IMR-90 (cell line): ENCODE data around the gene SATL1.

ENCODE experiments used
- BHLHE40 ChIP-seq: fragments of 150-350 bp; IDR thresholded peaks from 2 replicates; pipeline ENCODE4 v1.6.1; 2016; ENCODE audit warnings: mild to moderate bottlenecking, low read depth, low read length
- CEBPB ChIP-seq: IDR thresholded peaks from 2 replicates; pipeline ENCODE4 v1.6.1; 2012; ENCODE audit warnings: low read depth, low read length, improper control_type of control experiment
- CHD1 ChIP-seq: IDR thresholded peaks from 2 replicates; pipeline ENCODE4 v1.6.1; 2012; ENCODE audit warnings: low read depth, low read length, improper control_type of control experiment
- FOS ChIP-seq: fragments of 150-350 bp; IDR thresholded peaks from 2 replicates; pipeline ENCODE4 v1.6.1; 2016; ENCODE audit warnings: low read depth, low read length
- MAFK ChIP-seq: IDR thresholded peaks from 2 replicates; pipeline ENCODE4 v1.6.1; 2012; ENCODE audit warnings: low read depth, low read length, improper control_type of control experiment
- MXI1 ChIP-seq: IDR thresholded peaks from 2 replicates; pipeline ENCODE4 v1.6.1; 2012; ENCODE audit warnings: low read depth, mild to moderate bottlenecking, low read length, moderate library complexity, borderline replicate concordance
- POLR2A ChIP-seq: IDR thresholded peaks from 2 replicates; pipeline ENCODE4 v1.6.1; 2012; ENCODE audit warnings: mild to moderate bottlenecking, low read depth, low read length
- RAD21 ChIP-seq: IDR thresholded peaks from 2 replicates; pipeline ENCODE4 v1.6.1; 2012; ENCODE audit warnings: low read length, improper control_type of control experiment
- RCOR1 ChIP-seq: IDR thresholded peaks from 2 replicates; pipeline ENCODE4 v1.6.1; 2012; ENCODE audit warnings: mild to moderate bottlenecking, low read length, improper control_type of control experiment; ENCODE audit not compliant: insufficient replicate concordance
- RFX5 ChIP-seq: IDR thresholded peaks from 2 replicates; pipeline ENCODE4 v1.8.0; 2012; ENCODE audit warnings: low read depth, mild to moderate bottlenecking, low read length, moderate library complexity
- SMC3 ChIP-seq: fragments of 150-350 bp; IDR thresholded peaks from 2 replicates; pipeline ENCODE4 v1.6.1; 2016; ENCODE audit warnings: low read depth, mild to moderate bottlenecking, antibody characterized with exemption, low read length, moderate library complexity
- TF ChIP-seq, protein P1 (sequence below): conservative IDR thresholded peaks from 2 replicates; pipeline ENCODE4 v1.5.1; 2012; ENCODE audit warnings: mild to moderate bottlenecking, low read depth, low read length, improper control_type of control experiment
- TF ChIP-seq, protein P2 (sequence below): fragments of 150-350 bp; IDR thresholded peaks from 2 replicates; pipeline ENCODE4 v1.6.1; 2017; ENCODE audit warnings: mild to moderate bottlenecking, antibody characterized with exemption, low read length, low read depth

DNA sequence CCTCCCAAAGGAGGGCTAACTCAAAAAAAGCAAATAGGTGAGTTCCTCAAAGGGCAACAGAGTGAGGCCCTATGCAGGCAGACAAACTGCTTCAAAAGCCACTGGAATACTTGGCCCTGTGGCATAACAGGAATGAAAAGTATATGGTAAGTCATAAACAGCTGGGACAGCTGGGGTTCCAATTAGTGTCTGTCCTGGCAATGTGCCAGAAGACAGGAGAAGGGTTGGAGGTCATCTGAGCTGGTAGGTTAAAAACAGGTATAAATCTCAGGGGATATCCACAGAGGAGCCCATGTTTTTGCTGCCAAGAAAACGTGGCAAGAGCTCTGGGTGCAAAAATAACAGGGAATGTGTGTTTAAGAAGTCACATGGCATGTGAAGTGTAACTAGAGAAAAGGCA lies 128.3 kb downstream of the SATL1 start:
- TF ChIP-seq, protein P1, sequence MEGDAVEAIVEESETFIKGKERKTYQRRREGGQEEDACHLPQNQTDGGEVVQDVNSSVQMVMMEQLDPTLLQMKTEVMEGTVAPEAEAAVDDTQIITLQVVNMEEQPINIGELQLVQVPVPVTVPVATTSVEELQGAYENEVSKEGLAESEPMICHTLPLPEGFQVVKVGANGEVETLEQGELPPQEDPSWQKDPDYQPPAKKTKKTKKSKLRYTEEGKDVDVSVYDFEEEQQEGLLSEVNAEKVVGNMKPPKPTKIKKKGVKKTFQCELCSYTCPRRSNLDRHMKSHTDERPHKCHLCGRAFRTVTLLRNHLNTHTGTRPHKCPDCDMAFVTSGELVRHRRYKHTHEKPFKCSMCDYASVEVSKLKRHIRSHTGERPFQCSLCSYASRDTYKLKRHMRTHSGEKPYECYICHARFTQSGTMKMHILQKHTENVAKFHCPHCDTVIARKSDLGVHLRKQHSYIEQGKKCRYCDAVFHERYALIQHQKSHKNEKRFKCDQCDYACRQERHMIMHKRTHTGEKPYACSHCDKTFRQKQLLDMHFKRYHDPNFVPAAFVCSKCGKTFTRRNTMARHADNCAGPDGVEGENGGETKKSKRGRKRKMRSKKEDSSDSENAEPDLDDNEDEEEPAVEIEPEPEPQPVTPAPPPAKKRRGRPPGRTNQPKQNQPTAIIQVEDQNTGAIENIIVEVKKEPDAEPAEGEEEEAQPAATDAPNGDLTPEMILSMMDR: no peak
- no peak for TF ChIP-seq RFX5
- no peak for TF ChIP-seq RAD21
- TF ChIP-seq POLR2A: no peak
- no peak for TF ChIP-seq RCOR1
- no peak for TF ChIP-seq BHLHE40
- no peak for TF ChIP-seq SMC3
- no peak for TF ChIP-seq CEBPB
- TF ChIP-seq CHD1: no peak
- TF ChIP-seq, protein P2, sequence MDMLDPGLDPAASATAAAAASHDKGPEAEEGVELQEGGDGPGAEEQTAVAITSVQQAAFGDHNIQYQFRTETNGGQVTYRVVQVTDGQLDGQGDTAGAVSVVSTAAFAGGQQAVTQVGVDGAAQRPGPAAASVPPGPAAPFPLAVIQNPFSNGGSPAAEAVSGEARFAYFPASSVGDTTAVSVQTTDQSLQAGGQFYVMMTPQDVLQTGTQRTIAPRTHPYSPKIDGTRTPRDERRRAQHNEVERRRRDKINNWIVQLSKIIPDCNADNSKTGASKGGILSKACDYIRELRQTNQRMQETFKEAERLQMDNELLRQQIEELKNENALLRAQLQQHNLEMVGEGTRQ: no peak
- TF ChIP-seq MXI1: no peak
- TF ChIP-seq MAFK: no peak
- TF ChIP-seq FOS: no peak
